NCI-H1436 treated with DMSO at 0.1 percent for 48 hours (cell line): ENCODE measurements around the gene OOEP.
"Not testable (repeated sequence)": the region's sequence is repeated elsewhere in the genome, so short reads cannot be mapped to it uniquely, and the experiment has no call there.

Source experiments
- DNase-seq: peaks from one replicate; lab custom pipeline; 2025; lab: John Stamatoyannopoulos, UW

Gene OOEP

GRCh38 chr6:73369563-73369962, at the start of gene OOEP:
Gene OOEP (minus strand): TSS chr6:73369897. CDS start chr6:73369792, 105 bp downstream.
- DNase-seq = no peak

DNA sequence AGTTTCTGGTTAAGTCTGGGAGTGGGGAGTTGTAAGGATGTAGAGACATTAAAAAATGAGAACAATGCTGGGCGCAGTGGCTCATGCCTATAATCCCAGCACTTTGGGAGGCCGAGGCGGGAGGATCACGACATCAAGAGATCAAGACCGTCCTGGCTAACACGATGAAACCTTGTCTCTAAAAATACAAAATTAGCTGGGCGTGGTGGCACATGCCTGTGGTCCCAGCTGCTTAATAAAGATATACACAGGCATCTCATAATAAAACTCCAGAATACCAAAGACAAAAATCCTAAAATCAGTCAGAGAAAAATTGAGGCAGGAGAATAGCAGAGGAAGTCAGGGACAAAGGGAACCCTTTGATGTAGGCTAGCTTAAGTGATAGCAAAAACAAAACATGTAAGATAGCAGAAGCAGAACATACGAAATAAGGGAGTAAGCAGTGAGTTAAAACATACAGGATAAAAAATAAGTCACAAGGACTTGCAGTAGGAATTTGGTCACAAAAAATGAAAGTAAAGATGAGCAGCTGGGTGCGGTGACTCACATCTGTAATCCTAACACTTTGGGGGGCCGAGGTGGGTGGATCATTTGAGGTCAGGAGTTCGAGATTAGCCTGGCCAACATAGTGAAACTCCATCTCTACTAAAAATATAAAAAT, 48.5 kb upstream of the OOEP start:
- DNase-seq = no peak

DNA sequence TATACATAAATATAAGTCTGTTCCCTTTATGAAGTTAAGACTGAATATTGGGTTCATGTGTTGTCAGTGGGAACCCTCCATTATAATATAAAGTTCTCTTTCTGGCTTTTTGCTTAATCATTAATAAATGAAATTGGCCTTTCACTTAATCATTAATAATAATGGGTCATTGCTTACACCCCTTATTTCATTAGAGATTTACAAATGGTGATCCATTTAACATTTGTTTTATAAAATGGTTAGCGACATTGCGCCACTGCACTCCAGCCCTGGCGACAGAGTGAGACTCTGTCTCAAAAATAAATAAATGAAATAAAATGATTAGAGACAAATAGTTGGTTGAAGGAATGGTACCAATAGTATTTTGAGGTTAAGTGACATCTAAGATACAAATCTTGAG, 43.4 kb upstream of the OOEP start:
- DNase-seq = no peak

- no peak for DNase-seq
Observed at GRCh38 chr6:73409395-73409794, 39.7 kb upstream of the OOEP start.

GRCh38 chr6:73400656-73401055, 31.0 kb upstream of the OOEP start:
- DNase-seq = no peak

- no peak for DNase-seq
Observed at GRCh38 chr6:73395875-73396274, 26.2 kb upstream of the OOEP start.

DNA sequence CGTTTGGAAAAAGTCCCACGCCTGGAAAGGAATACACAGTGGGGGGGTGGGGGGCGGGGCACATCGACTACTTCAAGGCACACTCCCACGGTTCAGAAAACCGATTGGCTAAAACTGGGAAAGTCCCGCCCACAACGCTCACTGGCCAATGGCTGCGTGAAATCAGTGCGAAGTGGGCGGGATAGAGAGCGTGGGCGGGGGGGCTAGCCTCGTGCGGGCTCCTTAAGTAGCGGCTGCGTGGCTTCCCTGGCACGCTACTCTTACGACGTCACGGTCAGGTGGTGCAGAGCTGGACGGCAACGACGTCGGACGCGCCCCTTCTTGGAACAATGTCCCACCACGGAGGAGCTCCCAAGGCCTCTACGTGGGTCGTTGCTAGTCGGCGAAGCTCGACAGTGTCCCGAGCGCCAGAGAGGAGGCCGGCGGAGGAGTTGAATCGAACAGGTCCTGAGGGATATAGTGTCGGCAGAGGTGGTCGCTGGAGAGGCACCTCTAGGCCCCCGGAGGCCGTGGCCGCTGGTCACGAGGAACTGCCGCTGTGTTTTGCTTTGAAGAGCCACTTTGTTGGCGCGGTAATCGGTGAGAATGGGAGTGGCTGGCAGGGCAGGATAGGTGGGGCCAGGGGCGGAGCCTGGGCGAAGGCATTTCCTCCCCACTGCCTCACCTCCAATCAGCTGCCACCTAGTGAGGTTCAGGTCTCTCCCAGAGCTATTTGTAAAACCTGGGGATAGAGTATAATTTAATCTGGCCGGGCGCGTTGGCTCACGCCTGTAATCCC, 25.1 kb upstream of the OOEP start, which contains the start of gene DDX43:
Gene DDX43 (plus strand): TSS at position 252 of the 778 bp plus-strand sequence. CDS start 78 bp downstream, at position 330.
- no peak for DNase-seq

DNA sequence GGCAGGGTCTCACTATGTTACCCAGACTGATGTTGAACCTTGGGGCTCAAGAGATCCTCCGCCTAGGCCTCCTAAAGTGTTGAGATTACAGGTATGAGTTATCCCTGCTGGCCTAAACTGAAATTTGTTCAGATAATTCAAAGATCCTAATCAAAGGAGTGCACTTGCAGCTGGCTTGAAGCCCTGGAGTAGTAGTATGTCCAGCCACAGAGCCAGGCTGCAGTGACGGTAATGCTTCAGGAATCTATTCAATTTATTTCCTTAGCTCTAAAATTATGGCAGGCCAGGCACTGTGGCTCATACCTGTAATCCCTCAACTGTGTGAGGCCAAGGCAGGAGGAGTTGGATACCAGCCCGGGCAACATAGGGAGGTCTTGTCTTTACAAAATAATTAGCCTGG, 23.6 kb upstream of the OOEP start:
- DNase-seq = no peak

DNA sequence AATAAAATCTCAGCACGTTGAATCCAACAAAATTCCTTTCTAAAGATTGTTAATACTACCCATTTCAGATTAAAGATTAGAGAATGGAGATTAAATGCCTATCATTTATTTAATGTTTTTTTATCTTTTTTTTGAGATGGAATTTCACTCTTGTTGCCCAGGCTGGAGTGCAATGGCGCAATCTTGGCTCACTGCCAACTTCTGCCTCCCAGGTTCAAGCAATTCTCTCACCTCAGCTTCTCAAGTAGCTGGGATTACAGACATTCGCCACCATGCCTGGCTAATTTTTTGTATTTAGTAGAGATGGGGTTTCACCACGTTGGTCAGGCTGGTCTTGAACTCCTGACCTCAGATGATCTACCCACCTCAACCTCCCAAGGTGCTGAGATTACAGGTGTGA, 22.5 kb upstream of the OOEP start:
- not testable (repeated sequence) for DNase-seq

- no peak for DNase-seq
Observed at GRCh38 chr6:73391675-73392074, 22.0 kb upstream of the OOEP start.

DNA sequence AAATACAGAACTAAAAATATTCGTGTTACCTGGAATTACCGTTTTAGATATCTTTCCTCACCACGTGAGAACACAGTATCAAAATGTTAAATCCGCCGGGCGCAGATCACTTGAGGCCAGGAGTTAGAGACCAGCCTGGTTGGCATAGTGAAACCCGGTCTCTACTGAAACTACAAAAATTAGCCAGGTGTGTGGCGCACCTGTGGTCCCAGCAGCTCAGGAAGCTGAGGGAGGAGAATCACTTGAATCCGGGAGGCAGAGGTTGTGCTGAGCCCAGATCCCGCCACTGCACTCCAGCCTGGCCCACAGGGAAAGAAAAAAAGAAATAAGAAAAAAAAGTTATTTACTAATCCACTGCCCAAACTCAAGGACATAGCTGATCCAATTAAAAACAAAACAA, 20.2 kb upstream of the OOEP start:
- DNase-seq = no peak

DNA sequence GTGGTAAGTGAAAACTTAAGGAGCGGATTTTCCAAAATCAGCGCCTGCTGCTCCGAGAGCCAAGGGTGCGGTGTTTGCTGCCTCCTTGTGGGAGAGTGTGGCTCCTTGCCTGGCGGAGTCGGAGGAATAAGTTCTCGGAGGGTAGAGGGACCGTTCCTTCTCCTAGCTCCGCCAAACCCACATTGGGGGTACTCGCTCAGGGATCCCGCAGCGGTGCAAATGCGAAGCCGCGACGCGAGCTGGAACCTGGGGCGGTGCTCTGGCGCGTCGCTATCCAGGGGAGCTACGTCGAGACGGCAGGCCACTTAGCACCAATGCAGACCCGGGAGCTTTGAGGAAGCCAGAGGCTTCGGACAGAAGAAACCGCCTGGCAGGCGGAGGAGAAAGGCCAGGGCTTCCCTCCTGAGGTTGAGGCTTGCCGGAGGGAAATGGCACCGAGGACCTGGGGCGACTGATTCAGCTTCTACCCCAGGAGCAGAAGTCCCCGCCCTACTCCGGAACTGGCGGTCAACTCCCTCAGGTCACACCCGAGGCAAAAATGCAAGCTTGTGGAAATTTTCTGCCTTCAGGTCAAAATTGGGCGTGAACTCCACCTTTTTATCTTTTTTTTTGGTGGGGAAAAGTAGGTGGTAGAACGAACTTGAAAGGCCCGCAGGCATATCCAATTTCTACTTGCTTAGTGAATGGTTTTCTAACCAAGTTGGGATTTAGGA, 19.3 kb upstream of the OOEP start:
- DNase-seq = no peak

DNA sequence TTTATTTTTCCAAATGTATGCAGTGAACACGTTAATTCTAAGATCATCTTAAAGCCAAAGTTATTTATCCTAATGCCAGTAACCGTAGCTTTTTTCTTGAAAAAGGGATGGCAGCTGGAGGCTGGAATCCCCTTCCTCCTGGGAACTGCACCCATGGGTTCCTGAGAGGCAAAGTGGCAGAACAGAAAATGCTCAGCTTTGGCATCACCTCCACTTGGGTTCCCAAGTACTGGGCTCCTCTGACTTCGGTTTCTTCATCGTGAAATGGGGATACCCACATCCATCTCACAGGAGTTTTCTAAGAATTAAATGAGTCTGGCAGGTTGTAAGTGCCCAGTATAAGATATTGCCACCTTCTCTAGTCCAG, 18.7 kb upstream of the OOEP start:
- DNase-seq = no peak

DNA sequence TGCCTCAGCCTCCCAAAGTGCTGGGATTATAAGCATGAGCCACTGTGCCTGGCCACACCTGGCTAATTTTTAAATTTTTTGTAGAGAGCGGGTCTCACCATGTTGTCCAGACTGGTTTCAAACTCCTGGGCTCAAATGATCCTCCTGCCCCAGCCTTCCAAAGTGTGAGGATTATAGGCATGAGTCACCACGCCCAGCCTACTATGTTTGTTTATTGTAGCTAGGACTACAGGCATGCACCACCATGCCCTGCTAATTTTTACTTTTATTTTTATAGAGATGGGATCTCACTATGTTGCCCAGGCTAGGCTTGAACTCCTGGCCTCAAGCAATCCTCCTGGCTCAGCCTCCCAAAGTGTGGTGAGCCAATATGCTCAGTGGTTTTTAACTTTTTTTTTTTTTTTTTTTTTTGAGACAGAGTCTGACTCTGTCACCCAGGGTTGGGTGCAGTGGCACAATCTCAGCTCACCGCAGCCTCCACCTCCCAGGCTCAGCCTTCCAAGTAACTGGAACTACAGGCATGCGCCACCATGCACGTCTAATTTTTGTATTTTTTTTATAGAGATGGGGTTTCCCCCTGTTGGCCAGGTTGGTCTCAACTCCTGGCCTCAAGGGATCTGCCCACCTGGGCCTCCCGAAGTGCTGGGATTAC, 12.9 kb upstream of the OOEP start:
- no peak for DNase-seq

DNA sequence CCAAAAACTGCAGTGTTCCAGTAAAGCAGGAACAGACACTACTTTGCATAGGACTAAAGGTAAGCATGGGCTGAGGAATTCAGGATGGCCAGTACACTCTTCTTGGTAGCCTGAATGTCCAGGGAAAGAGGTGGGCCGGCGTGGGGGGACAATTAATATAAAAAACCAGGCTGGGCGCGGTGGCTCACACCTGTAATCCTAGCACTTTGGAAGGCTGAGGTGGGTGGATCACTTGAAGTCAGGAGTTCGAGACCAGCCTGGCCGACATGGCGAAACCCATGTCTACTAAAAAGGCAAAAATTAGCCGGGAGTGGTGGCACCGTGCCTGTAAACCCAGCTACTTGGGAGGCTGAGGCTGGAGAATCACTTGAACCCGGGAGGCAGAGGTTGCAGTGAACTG, 11.8 kb upstream of the OOEP start:
- not testable (repeated sequence) for DNase-seq

GRCh38 chr6:73377225-73377624, 7.5 kb upstream of the OOEP start:
- DNase-seq = no peak

- no peak for DNase-seq
Observed at GRCh38 chr6:73375216-73375615, 5.5 kb upstream of the OOEP start.

DNA sequence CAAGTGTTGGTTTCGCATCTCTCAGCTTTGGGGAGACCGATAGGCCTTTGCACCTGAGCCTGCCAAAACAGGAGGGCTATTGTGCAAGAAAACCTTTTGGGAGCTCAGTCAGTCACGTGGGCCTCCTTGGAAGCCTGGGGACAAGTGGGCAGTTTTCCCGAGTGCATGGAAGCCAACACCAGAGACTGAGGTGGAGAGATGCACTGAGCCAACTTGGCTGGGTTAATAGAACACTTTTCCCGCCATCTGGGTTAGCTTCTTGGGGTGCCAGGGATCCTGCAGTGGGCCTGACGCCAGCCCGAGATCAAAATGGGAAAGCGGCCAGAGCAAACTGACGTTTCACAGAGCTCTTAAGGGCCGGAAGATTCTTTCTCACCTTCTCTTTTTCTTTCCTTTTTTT, 2.8 kb upstream of the OOEP start:
- DNase-seq = no peak

DNA sequence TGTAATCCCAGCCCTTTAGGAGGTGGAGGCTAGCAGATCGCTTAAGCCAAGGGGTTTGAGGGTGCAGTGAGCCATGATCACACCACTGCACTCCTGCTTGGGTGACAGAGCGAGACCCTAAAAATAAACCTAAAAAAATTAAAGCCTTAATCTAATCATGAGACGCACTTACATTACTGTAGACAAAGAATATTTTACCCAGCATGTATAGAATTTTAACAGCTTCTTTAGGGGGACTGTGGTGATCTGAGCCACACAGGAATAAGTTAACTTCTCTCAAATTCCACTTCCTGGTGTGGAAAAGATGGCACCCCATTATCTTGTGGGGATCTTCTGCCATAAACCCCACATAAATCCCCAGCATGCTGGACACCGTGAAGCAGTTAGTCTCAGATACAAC, 2.3 kb upstream of the OOEP start:
- no peak for DNase-seq

DNA sequence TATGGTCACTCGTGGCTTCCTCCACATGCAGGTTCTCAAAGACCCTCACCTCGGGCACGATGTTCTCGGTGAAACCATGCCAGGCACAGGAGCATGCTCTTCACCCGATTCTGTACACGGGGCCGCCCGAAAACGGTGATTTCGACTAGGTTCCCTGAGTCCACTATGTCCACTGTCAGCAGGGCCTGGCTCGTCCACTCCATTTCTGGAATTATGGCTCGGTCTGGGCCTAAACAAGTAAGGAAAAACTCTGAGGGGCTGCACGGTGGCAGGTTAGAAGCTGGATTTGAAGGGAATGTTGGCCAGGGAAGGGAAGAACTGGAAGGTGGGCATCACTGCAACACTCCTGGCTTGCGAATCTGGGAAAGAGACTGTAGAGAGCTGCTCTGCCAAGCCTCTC, 540 bp downstream of the OOEP start:
- no peak for DNase-seq

DNA sequence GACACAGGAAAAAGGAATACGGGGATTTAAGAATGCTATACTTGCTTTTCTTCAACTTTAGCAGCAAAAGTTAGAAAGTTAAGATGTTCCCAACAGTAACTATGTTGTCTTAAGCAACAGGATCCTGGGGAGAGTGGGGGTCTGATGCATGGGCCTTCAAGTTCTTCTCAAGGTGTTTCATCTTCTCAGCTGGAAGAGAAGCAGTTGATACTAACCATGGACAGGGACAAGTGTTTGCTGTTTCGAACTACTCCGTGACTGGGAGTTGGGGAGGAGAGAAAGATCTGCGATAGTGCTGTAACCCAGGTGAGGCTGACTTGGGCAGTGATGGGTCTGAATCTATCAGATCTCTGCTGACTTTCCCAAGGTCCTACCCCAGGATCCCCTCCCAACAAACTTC, 1.0 kb downstream of the OOEP start:
- DNase-seq = no peak

DNA sequence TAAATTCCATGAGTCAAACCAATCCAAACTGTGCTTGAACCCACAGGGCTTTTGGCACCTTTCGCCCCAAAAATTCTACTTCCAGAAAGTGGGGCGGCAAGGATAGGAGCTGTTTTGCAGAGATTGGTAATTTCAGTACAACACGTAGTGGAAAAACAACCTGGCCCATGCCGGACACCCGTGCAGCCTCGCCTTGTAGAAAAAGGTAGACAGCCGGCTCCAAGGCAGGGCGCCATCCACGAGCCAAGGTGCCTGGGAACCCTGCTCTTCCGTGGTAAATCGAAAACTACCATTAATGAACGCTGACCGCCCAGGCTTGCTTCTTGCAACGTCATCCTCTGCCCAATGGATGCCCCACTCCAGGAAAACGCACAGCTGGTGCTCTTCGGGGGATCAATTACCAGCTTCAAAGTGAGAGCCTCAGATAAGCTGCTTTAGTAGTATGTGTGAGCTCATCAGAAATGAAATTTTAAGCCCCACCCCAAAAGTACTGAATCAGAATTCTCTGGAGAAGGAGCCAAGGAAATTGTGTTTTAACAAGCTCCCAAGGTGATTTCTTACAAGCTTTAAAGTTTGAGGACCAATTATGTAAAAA, 1.8 kb downstream of the OOEP start:
- DNase-seq = no peak
